GM10248 (cell line): ENCODE results near the gene CLMP.
"Not testable (repeated sequence)": the region's sequence is repeated elsewhere in the genome, so short reads cannot be mapped to it uniquely, and the experiment has no call there.

Experiments
- CTCF ChIA-PET: fragments of 300-600 bp; sonication (Branson Sonifier 250); formaldehyde crosslinking; extraction: SDS; loops from one replicate; lab custom pipeline; 2021; ENCODE audit warnings: antibody characterized with exemption; lab: Yijun Ruan, JAX
- POLR2A ChIA-PET: fragments of 350-650 bp; sonication (Branson Sonifier 250); formaldehyde crosslinking; extraction: SDS; loops from one replicate; lab custom pipeline; 2020; ENCODE audit warnings: antibody characterized with exemption; lab: Yijun Ruan, JAX
- DNase-seq: peaks from one replicate; pipeline ENCODE4 v3.0.0; 2012; ENCODE audit errors: extremely low spot score
- TF ChIP-seq, protein P1 (sequence below): IDR thresholded peaks from 2 replicates; pipeline ENCODE4 v1.5.1; 2012; ENCODE audit warnings: mild to moderate bottlenecking, low read depth; ENCODE audit errors: extremely low read depth, missing control alignments, control extremely low read depth

Gene CLMP

DNA sequence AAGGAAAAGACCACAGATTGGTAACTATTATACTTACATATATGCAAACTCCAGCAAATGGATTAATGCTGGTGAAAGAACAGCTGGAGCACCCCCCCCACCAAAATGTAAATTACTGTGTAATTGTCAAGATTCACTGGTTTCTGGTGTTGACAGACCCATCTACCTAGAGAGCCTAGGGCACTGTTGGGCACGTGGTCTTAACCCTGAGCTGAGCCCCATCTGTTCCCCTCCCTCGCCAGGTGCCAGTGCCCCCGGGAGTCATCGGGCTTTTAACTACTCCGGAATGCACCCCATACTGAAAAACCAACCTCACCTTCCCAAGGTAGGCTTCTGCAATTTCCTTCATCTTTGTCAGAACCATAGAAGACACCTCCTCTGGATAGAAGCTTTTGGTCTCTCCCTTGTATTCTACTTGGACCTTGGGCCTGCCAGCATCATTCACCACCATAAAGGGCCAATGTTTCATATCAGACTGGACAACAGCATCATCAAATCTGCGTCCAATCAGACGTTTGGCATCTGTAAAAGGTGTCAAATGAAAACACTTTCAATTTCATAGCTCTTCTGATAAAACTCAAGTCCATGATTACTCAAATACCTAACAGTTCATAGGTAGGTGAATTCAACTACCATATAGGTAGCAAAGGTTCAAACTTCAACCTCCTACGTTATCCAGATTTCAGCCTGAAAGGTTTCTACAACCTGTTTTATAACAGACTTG, 134.6 kb downstream of the CLMP start:
- no peak for DNase-seq
- TF ChIP-seq, protein P1, sequence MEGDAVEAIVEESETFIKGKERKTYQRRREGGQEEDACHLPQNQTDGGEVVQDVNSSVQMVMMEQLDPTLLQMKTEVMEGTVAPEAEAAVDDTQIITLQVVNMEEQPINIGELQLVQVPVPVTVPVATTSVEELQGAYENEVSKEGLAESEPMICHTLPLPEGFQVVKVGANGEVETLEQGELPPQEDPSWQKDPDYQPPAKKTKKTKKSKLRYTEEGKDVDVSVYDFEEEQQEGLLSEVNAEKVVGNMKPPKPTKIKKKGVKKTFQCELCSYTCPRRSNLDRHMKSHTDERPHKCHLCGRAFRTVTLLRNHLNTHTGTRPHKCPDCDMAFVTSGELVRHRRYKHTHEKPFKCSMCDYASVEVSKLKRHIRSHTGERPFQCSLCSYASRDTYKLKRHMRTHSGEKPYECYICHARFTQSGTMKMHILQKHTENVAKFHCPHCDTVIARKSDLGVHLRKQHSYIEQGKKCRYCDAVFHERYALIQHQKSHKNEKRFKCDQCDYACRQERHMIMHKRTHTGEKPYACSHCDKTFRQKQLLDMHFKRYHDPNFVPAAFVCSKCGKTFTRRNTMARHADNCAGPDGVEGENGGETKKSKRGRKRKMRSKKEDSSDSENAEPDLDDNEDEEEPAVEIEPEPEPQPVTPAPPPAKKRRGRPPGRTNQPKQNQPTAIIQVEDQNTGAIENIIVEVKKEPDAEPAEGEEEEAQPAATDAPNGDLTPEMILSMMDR: no peak
- POLR2A ChIA-PET: interaction anchor here (1.2 to 2.4 kb wide), 2 partner anchors 13 to 174 kb away, joined by 3 to 22 read pairs; no protein-coding TSS in a partner anchor
- CTCF ChIA-PET: interaction anchor here (1.0 to 1.9 kb wide), 2 partner anchors 196 to 204 kb away, joined by 3 to 5 read pairs; no protein-coding TSS in a partner anchor

DNA sequence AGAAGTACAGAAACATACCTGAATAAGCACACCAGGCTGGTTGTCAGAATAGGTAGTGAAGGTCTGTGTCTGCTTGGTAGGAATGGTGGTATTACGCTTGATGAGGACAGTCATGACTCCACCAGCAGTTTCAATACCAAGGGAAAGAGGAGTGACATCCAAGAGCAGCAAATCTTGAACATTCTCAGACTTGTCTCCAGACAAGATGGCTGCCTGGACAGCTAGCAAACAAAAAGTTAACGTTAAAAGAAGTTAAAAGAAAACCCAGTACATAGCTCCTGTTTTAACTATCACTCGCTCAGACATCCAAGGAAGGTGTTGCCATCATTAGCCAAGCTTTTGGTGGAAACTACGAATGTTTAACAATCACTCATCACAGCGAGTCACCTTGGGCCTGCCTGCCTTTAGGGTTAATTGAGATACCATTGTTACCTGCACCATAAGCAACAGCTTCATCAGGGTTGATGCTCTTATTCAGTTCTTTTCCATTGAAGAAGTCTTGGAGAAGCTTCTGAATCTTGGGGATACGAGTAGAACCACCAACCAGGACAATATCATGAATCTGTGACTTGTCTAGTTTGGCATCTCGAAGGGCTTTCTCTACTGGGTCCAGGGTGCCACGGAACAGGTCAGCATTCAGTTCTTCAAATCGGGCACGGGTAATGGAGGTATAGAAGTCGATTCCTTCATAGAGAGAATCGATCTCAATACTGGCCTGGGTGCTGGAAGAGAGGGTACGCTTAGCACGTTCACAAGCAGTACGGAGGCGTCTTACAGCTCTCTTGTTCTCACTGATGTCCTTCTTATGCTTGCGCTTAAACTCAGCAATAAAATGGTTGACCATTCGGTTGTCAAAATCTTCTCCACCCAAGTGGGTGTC, 135.8 kb downstream of the CLMP start:
- ChIA-PET CTCF (interaction anchor here (1.2 to 6.0 kb wide), 2 partner anchors 15 to 195 kb away, joined by 5 to 52 read pairs; no protein-coding TSS in a partner anchor), POLR2A (interaction anchor here (0.7 kb wide), 1 partner anchor 176 kb away, joined by 3 read pairs; no protein-coding TSS in a partner anchor)
- not testable (repeated sequence) for DNase-seq

DNA sequence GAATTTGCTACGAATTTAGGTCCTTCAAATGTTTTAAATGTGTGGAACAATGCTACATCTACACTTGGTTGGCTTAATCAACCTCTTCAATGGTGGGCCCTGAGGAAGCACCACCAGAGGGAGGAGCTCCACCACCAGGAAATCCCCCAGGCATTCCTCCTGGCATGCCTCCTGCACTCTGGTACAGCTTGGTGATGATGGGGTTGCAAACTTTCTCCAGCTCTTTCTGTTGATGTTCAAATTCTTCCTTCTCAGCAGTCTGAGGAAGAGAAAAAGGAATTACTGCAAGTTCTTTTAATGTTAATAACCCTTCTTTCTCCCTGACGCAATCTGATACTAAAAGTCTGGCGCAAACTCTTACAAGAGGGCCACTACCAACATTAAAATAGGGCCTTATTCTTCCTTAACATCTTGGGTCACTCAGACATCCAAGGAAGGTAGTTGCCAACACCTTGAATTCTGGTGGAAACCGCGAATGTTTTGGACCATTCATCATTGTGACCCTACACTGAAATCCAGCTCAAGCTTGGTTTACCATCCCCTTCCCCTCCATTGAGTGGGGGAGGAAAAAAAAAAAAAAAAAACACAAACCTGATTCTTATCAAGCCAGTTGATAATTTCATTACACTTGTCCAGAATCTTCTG, 137.3 kb downstream of the CLMP start:
- ChIA-PET CTCF (interaction anchor here (0.8 to 6.2 kb wide), 9 partner anchors 10 to 262 kb away, joined by 3 to 86 read pairs (median 5); no protein-coding TSS in a partner anchor), POLR2A (interaction anchor here (0.7 to 1.2 kb wide), 4 partner anchors 11 to 201 kb away, joined by 3 to 7 read pairs (median 4); no protein-coding TSS in a partner anchor)
- TF ChIP-seq, protein P1: peak; percentile 6
- no peak for DNase-seq

DNA sequence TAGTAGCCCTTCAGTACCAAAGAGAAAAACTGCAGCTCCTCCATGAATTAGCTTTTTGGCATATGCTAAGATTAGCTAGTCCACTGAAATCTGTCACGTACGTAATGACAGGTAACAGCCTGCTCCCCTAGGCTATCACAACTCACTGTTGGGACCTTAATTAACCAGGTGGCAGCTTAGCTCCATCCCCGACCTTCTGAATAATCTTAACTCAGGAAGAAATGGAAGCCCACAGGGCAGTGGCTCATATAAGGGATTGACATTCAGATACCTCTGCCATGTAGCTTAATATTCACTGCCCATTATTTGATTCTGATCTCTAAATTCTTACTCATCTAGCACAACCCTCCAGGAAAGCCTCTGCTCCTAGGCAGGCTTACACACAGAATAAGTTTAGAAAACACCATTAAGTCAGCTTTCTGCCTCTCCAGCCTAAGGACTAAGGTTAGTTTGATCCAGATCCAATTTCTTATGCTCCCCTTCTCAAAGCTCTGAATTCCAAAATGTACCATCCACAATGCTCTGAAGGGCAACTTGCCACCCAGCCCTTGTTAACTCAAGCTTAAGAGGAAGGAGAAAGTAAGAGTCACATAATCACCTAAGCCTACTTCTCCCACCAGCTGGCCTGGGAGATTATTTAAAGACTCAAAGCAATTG, 138.1 kb downstream of the CLMP start:
- no peak for DNase-seq
- POLR2A ChIA-PET: interaction anchor here (0.6 to 1.7 kb wide), 5 partner anchors 11 to 200 kb away, joined by 3 to 10 read pairs (median 4); no protein-coding TSS in a partner anchor
- CTCF ChIA-PET: interaction anchor here (0.8 to 6.2 kb wide), 14 partner anchors 9 to 650 kb away, joined by 3 to 86 read pairs (median 5); no protein-coding TSS in a partner anchor
- TF ChIP-seq, protein P1: no peak

DNA sequence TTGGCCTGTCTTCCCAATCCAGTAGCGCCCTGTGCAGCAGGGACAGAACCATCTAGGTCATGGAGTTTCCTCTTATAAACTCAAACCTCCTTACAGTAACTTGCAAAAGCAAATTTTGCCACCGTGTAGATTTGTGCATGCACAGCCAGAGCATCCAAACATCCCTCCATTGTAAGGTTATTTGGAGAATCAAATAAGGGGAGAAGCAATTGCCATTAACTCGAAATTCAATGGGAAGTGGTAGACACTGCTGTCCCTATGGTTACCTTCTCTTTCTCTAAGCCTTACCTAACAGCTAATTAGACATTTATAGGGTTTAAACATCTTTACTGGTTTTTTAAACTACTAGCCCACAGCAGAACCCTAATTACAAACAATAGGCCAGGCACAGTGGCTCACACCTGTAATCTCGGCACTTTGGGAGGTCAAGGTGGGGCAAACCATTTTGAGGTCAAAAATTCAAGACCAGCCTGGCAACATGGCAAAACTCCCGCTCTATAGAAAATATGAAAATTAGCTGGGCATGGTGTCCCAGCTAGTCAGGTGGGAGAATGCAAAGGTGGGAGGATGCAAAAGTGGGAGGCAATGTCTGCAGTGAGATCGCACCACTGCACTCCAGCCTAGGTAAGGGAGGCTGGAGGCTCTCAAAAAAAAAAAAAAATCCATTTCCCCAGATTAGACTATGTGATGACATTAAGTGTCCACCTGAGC, 139.7 kb downstream of the CLMP start:
- DNase-seq: no peak
- ChIA-PET CTCF (interaction anchor here (1.1 to 6.2 kb wide), 21 partner anchors 7 to 429 kb away, joined by 3 to 86 read pairs (median 7); partner anchors contain the start of gene HSPA8), POLR2A (interaction anchor here (0.6 to 1.7 kb wide), 4 partner anchors 15 to 220 kb away, joined by 3 to 10 read pairs (median 8); no protein-coding TSS in a partner anchor)
- TF ChIP-seq, protein P1: no peak
